ENCODE results near the gene BCO1. TPM values are rescaled to one million over a fixed set of nuclear protein-coding genes. Genes with fewer than 3 reads are reported as not detected.

Gene BCO1
- polyA plus RNA-seq, 2 donors, result 0.16 to 0.41 TPM

DNA sequence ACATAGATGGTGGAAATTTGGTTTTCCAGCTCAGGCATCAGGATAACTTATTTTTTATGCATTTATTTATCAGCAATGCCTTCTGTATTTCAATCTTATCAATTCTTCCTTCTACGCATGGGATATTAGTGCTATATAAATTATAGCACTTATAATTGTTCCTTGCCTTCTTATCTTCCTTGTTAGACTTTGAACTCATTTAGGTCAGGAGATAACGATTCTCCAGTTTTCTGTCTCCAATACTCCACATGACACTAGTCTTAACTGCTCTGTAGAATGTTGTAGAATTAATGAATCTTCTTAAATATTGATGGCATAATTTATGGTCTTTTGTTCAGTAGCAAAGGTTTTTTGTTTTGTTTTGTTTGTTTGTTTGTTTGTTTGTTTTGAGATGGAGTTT, 10.7 kb upstream of the BCO1 start:
- H3K36me3 ChIP-seq (ENCODE audit: control insufficient read depth in 2 of 2, insufficient read depth in 2 of 2, low read length in 1 of 2), result no peaks in the 10 kb centered on the region
- 71 to 92% methylated on average over 2 of the region's 2 CpGs for WGBS, 2 donors
- H3K4me1 ChIP-seq (ENCODE audit: control insufficient read depth in 2 of 2, insufficient read depth in 2 of 2, low read length in 1 of 2), result no peaks in the 10 kb centered on the region
- peaks cover 0 to 3% of the 10 kb centered on the region in 2 donors for H3K27me3 ChIP-seq (ENCODE audit: control insufficient read depth in 1 of 2, insufficient read depth in 2 of 2, low read length in 2 of 2)
- no peak overlapping the region for H3K4me3 ChIP-seq (ENCODE audit: low read depth in 1 of 2, low read length in 2 of 2)
- H3K9me3 ChIP-seq (ENCODE audit: control insufficient read depth in 2 of 2, insufficient read depth in 1 of 2, low read depth in 1 of 2, low read length in 1 of 2), result no peaks in the 10 kb centered on the region
- H3K27ac ChIP-seq (ENCODE audit: low read depth in 2 of 2, low read length in 1 of 2), result no peak overlapping the region

DNA sequence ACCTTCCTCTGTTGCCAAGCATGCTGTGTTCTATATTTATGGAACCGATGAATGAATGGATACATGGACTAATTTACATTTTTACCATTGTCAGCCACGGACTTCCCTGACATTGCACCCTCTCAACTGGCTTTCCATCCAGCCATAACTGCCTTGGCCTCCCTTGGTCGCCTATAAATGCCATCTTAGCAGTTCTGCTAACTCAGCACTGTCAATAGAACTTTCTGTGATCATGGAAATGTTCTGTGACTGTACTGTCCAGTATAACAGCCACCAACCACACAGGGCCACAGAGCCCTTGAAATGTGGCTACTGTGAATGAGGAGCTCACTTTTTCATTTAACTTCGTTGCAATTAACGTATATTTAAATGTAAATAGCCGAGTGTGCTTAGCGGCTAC, 8.7 kb upstream of the BCO1 start:
- no peaks in the 10 kb centered on the region for H3K4me1 ChIP-seq (ENCODE audit: control insufficient read depth in 2 of 2, insufficient read depth in 2 of 2, low read length in 1 of 2)
- H3K9me3 ChIP-seq (ENCODE audit: control insufficient read depth in 2 of 2, insufficient read depth in 1 of 2, low read depth in 1 of 2, low read length in 1 of 2), result no peaks in the 10 kb centered on the region
- 67 to 70% methylated on average over 7 of the region's 7 CpGs for WGBS, 2 donors
- H3K4me3 ChIP-seq (ENCODE audit: low read depth in 1 of 2, low read length in 2 of 2), result no peak overlapping the region
- H3K36me3 ChIP-seq (ENCODE audit: control insufficient read depth in 2 of 2, insufficient read depth in 2 of 2, low read length in 1 of 2), result no peaks in the 10 kb centered on the region
- H3K27me3 ChIP-seq (ENCODE audit: control insufficient read depth in 1 of 2, insufficient read depth in 2 of 2, low read length in 2 of 2), result peaks cover 0 to 3% of the 10 kb centered on the region in 2 donors
- no peak overlapping the region for H3K27ac ChIP-seq (ENCODE audit: low read depth in 2 of 2, low read length in 1 of 2)

DNA sequence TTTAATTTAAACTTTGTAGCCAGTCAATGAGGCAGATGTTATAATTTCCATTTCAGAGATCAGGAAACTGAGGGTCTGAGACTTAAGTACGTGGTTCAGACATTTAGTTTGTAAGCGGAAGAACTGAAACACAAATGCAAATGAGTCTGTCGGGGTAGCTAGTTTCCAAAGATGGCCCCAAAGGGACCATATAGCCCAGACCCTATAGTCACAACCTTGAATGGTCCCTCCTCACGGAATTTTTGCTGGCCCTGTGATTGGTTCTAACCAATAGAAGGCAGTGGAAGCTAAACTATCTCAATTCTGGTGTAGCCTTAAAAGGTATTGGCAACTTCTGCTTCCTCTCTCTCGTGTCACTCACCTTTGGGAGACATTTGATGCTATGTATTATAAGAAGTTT, 7.5 kb upstream of the BCO1 start:
- no peaks in the 10 kb centered on the region for H3K9me3 ChIP-seq (ENCODE audit: control insufficient read depth in 2 of 2, insufficient read depth in 1 of 2, low read depth in 1 of 2, low read length in 1 of 2)
- no peak overlapping the region for H3K27ac ChIP-seq (ENCODE audit: low read depth in 2 of 2, low read length in 1 of 2)
- H3K27me3 ChIP-seq (ENCODE audit: control insufficient read depth in 1 of 2, insufficient read depth in 2 of 2, low read length in 2 of 2), result peaks cover 0 to 3% of the 10 kb centered on the region in 2 donors
- no peaks in the 10 kb centered on the region for H3K36me3 ChIP-seq (ENCODE audit: control insufficient read depth in 2 of 2, insufficient read depth in 2 of 2, low read length in 1 of 2)
- no peaks in the 10 kb centered on the region for H3K4me1 ChIP-seq (ENCODE audit: control insufficient read depth in 2 of 2, insufficient read depth in 2 of 2, low read length in 1 of 2)
- WGBS, 2 donors, result 84 to 86% methylated on average over 5 of the region's 5 CpGs
- H3K4me3 ChIP-seq (ENCODE audit: low read depth in 1 of 2, low read length in 2 of 2), result no peak overlapping the region

DNA sequence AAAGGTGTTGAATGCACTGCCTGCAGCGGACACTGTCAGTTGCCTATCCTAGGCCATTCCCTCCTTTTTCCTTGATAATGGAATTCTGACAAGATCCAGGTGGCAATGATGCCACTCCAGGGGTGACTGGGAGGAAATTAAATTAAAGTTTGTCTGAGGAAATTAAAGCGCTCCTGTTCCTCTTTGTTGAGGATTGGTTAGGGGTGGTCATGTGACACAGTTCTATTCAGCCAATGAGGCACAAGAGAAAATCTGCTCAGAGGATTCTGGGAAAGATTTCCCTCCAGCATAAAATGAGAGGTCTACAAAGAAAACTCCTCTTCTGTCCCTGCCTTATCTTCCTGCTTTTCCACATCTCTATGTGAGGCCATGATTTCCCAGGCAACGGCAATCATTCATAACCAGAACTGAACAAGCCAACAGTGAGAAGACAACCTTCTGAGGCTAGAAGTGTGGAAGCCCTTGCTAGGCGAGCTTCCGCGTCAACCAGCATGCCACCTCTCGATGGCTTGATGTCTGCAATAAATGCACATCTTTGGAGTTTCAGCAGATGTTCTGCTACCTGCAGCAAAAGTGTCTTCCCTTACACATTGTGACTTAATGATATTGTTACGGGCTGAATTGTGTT, 5.6 kb upstream of the BCO1 start:
- H3K27ac ChIP-seq (ENCODE audit: low read depth in 2 of 2, low read length in 1 of 2), result no peak overlapping the region
- H3K36me3 ChIP-seq (ENCODE audit: control insufficient read depth in 2 of 2, insufficient read depth in 2 of 2, low read length in 1 of 2), result no peaks in the 10 kb centered on the region
- no peak overlapping the region for H3K4me3 ChIP-seq (ENCODE audit: low read depth in 1 of 2, low read length in 2 of 2)
- WGBS, 2 donors, result 93 to 94% methylated on average over 8 of the region's 8 CpGs
- no peaks in the 10 kb centered on the region for H3K9me3 ChIP-seq (ENCODE audit: control insufficient read depth in 2 of 2, insufficient read depth in 1 of 2, low read depth in 1 of 2, low read length in 1 of 2)
- H3K4me1 ChIP-seq (ENCODE audit: control insufficient read depth in 2 of 2, insufficient read depth in 2 of 2, low read length in 1 of 2), result no peaks in the 10 kb centered on the region
- H3K27me3 ChIP-seq (ENCODE audit: control insufficient read depth in 1 of 2, insufficient read depth in 2 of 2, low read length in 2 of 2), result peaks cover 0 to 3% of the 10 kb centered on the region in 2 donors

DNA sequence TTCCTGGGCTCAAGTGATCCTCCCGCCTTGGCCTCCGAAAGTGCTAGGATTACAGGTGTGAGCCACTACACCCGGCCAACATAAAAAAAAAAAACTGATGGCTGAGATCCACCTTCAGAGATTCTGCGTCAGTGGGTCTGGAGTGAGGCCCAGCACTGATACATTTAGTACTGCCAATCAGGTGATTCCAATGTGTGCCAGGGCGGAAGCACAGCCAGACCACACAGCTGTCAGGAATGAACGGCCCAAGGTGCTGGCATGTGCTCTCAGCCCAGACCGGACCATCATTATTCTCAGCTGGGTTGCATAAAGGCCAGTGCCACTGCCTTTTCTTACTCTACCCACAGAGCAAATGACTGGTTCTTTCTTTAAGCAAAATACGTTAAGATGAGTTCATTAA, 1.2 kb upstream of the BCO1 start:
- peak overlapping the region; percentile 62 to 87 for H3K27ac ChIP-seq (ENCODE audit: low read depth in 2 of 2, low read length in 1 of 2)

DNA sequence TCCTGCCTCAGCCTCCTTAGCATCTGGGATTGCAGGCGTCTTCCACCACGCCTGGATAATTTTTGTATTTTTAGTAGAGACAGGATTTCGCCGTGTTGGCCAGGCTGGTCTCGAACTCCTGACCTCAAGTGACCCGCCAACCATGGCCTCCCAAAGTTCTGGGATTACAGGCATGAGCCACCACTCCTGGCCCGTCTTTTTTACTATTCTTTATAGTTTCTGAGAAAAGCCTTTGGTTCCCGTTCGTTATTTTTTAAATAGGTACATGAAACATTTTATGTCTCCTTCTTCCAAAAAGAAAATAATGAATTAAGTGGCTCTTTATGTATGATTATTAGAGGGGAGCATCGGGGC, 570 bp upstream of the BCO1 start:
- no peaks in the 10 kb centered on the region for H3K36me3 ChIP-seq (ENCODE audit: control insufficient read depth in 2 of 2, insufficient read depth in 2 of 2, low read length in 1 of 2)
- no peaks in the 10 kb centered on the region for H3K27me3 ChIP-seq (ENCODE audit: control insufficient read depth in 1 of 2, insufficient read depth in 2 of 2, low read length in 2 of 2)
- H3K4me3 ChIP-seq (ENCODE audit: low read depth in 1 of 2, low read length in 2 of 2), result peak overlapping the region in 1 of 2 donors; percentile 18
- 52 to 66% methylated on average over 10 of the region's 10 CpGs for WGBS, 2 donors
- no peaks in the 10 kb centered on the region for H3K9me3 ChIP-seq (ENCODE audit: control insufficient read depth in 2 of 2, insufficient read depth in 1 of 2, low read depth in 1 of 2, low read length in 1 of 2)
- peak overlapping the region; percentile 86 to 87 for H3K27ac ChIP-seq (ENCODE audit: low read depth in 2 of 2, low read length in 1 of 2)
- no peaks in the 10 kb centered on the region for H3K4me1 ChIP-seq (ENCODE audit: control insufficient read depth in 2 of 2, insufficient read depth in 2 of 2, low read length in 1 of 2)

More for the DNA sequence above, 1.2 kb upstream of the BCO1 start:
- WGBS, 2 donors, result 44 to 53% methylated on average over 8 of the region's 8 CpGs
- Histone ChIP-seq H3K9me3 (ENCODE audit: control insufficient read depth in 2 of 2, insufficient read depth in 1 of 2, low read depth in 1 of 2, low read length in 1 of 2) (no peaks in the 10 kb centered on the region), H3K36me3 (ENCODE audit: control insufficient read depth in 2 of 2, insufficient read depth in 2 of 2, low read length in 1 of 2) (no peaks in the 10 kb centered on the region), H3K4me3 (ENCODE audit: low read depth in 1 of 2, low read length in 2 of 2) (no peak overlapping the region), H3K4me1 (ENCODE audit: control insufficient read depth in 2 of 2, insufficient read depth in 2 of 2, low read length in 1 of 2) (no peaks in the 10 kb centered on the region), H3K27me3 (ENCODE audit: control insufficient read depth in 1 of 2, insufficient read depth in 2 of 2, low read length in 2 of 2) (no peaks in the 10 kb centered on the region)

DNA sequence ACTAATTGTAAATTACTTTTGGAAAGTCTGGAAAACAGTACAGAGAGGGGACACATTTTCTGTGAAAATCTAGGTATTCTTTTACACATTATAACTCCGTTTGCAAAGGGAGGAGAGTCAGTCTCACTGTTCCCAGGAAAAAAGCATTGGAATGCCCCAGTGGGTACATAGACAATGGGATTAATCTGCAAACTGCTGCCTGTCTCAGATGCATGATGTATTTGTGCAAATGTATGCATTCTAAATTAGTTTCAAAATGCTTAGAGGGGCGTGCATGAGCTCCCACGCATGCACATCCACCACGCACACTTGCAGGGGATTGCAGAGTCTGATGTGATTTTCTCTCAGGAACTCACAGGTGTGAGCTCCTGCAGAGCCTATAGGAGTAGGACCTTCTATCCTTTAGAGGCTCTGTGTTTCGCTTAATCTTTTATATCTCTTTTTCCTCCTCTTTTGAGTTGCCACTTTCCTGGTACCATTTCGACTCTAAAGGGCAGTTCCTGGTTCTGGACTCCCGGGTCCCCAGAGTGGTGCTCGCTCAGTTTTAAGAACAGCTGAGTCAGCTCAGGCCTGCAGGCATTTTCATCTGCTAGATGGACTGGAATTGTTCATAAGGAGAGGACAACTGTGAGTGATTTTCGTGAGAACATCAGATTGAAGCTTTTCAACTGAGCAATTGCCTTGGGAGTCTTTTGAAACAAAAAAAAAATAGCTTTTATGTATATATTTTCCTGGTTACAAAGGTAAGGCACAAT, 1.1 kb downstream of the BCO1 start:
- Histone ChIP-seq H3K27ac (ENCODE audit: low read depth in 2 of 2, low read length in 1 of 2) (no peak overlapping the region), H3K4me1 (ENCODE audit: control insufficient read depth in 2 of 2, insufficient read depth in 2 of 2, low read length in 1 of 2) (peaks cover 0 to 4% of the 10 kb centered on the region in 2 donors), H3K9me3 (ENCODE audit: control insufficient read depth in 2 of 2, insufficient read depth in 1 of 2, low read depth in 1 of 2, low read length in 1 of 2) (no peaks in the 10 kb centered on the region)

DNA sequence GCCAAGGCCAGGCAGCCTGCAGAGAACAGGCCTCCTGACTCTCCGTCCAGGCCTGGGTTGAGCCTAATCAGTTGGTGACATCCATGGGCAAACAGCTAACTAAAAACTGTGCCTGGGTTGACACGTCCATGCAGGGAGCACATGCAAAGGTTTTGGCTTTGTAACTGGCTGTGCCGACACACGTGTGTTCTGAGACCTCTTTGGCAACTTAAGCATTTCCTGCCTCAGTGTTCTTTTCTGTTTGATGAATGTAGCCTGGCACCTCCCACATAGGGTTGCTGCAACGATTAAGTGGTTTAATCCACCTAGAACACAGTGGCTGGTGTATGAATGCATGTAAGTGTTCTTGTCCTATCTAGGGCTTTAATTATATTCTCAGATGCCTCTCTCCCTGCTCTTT, 3.2 kb downstream of the BCO1 start:
- Histone ChIP-seq H3K4me1 (ENCODE audit: control insufficient read depth in 2 of 2, insufficient read depth in 2 of 2, low read length in 1 of 2) (peaks cover 0 to 4% of the 10 kb centered on the region in 2 donors), H3K36me3 (ENCODE audit: control insufficient read depth in 2 of 2, insufficient read depth in 2 of 2, low read length in 1 of 2) (no peaks in the 10 kb centered on the region), H3K4me3 (ENCODE audit: low read depth in 1 of 2, low read length in 2 of 2) (no peak overlapping the region), H3K27me3 (ENCODE audit: control insufficient read depth in 1 of 2, insufficient read depth in 2 of 2, low read length in 2 of 2) (no peaks in the 10 kb centered on the region), H3K27ac (ENCODE audit: low read depth in 2 of 2, low read length in 1 of 2) (no peak overlapping the region), H3K9me3 (ENCODE audit: control insufficient read depth in 2 of 2, insufficient read depth in 1 of 2, low read depth in 1 of 2, low read length in 1 of 2) (no peaks in the 10 kb centered on the region)
- WGBS, 2 donors, result 53 to 68% methylated on average over 5 of the region's 5 CpGs

More for the DNA sequence above, 1.1 kb downstream of the BCO1 start:
- H3K4me3 ChIP-seq (ENCODE audit: low read depth in 1 of 2, low read length in 2 of 2), result no peak overlapping the region
- no peaks in the 10 kb centered on the region for H3K27me3 ChIP-seq (ENCODE audit: control insufficient read depth in 1 of 2, insufficient read depth in 2 of 2, low read length in 2 of 2)
- 63 to 66% methylated on average over 9 of the region's 9 CpGs for WGBS, 2 donors
- H3K36me3 ChIP-seq (ENCODE audit: control insufficient read depth in 2 of 2, insufficient read depth in 2 of 2, low read length in 1 of 2), result no peaks in the 10 kb centered on the region

DNA sequence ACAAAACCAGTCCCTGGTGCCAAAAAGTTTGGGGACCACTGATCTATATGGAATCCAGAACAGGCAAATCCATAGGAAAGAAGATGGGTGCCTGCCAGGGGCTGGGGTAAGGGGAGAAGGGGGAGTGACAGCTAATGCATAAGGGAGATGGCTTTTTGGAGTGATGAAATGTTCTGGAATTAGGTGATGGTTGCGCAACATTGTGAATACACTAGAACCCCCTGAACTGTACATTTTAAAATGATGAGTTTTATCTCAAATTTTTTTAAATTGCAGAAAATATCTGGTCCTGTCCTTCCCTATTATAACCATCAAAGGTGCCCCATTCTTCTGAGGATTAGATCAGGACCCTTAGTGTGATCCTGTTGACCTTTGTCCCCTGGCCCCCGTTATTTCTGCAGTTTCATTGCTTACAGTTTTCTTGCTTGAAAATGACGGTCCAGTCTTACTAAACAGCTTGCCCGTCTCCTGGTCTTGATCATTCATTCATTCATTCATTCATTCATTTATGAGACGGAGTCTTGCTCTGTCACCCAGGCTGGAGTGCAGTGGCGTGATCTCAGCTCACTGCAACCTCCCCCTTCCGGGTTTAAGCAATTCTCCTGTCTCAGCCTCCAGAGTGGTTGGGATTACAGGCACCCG, 4.6 kb downstream of the BCO1 start:
- Histone ChIP-seq H3K4me3 (ENCODE audit: low read depth in 1 of 2, low read length in 2 of 2) (no peak overlapping the region), H3K27ac (ENCODE audit: low read depth in 2 of 2, low read length in 1 of 2) (no peak overlapping the region), H3K36me3 (ENCODE audit: control insufficient read depth in 2 of 2, insufficient read depth in 2 of 2, low read length in 1 of 2) (no peaks in the 10 kb centered on the region), H3K9me3 (ENCODE audit: control insufficient read depth in 2 of 2, insufficient read depth in 1 of 2, low read depth in 1 of 2, low read length in 1 of 2) (no peaks in the 10 kb centered on the region), H3K27me3 (ENCODE audit: control insufficient read depth in 1 of 2, insufficient read depth in 2 of 2, low read length in 2 of 2) (no peaks in the 10 kb centered on the region), H3K4me1 (ENCODE audit: control insufficient read depth in 2 of 2, insufficient read depth in 2 of 2, low read length in 1 of 2) (peaks cover 0 to 4% of the 10 kb centered on the region in 2 donors)
- 69 to 73% methylated on average over 8 of the region's 8 CpGs for WGBS, 2 donors

All from esophagus (tissue), 2 donors.